Measurements from ENCODE around the gene MOGAT1. TPM values are rescaled to one million over a fixed set of nuclear protein-coding genes. Genes with fewer than 3 reads are reported as not detected.

Gene MOGAT1
- total and polyA plus RNA-seq, 2 of the 13 experiments (the other 11 are each of a cell fraction or from before 2014, with no cell fraction given), result 0.98 to 4.3 TPM

DNA sequence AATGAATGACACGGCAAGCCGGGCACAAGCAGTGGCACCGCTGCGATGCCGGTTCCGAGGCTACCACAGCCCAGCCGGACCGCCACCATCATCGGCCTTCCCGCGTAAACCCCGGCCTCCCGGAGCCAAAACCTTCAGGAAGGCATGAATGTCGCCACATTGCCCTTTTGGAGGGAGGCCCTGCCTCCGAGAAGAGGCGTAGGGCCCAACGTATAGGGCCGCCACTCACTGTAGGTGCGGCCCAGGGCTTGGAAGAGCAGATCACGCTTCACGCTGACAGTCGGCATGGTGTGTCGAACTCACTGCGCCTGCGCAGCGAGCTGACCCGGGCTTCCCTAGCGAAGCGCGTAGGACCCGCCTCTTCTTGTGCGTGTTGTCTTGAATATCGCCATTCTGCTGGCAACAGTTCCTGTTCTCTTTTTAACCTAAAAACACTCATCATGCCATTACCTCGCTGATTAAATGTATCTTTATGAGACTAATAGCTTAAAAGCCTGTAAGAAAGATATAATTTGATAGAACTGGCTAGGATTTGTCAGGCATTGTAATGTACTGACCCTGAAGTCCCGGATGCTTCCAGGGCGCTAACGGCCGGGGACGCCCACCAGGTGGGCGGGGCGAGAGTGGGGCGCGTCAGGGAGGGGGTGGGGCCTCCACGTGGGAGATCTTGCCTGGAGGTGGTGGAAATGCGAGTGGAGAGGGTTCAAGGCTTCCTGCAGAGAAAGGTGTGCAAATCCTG, 15.5 kb upstream of the MOGAT1 start, which contains the start of gene FARSB (continued):
- TF ChIP-seq REST (IDR thresholded peaks at IDR 0.05; ENCODE audit: borderline replicate concordance in 1 of 2, low read depth in 1 of 2, low read length in 2 of 2) (peak in 1 of 2 experiments; percentile 35; a peak in 1 of 4 replicates), ZNF781 (CRISPR knock-in tag; IDR thresholded peaks at IDR 0.05; ENCODE audit: borderline replicate concordance, not compliant biosample characterization) (peak; percentile 89), RAD51 (IDR thresholded peaks at IDR 0.05; ENCODE audit: borderline replicate concordance) (no peak), FIP1L1 (IDR thresholded peaks at IDR 0.05; ENCODE audit: borderline replicate concordance, insufficient read depth, low read depth, low read length) (peak; percentile 53; the same call in 1 of the 2 replicates), ZFP1 (CRISPR knock-in tag; IDR thresholded peaks at IDR 0.05) (peak; percentile 41; the same call in 1 of the 2 replicates), ZNF790 (CRISPR knock-in tag; IDR thresholded peaks at IDR 0.05; ENCODE audit: borderline replicate concordance) (peak; percentile 52; the same call in 1 of the 2 replicates), ZFAT (CRISPR knock-in tag; conservative IDR thresholded peaks at IDR 0.05) (no peak), FOSL1 (CRISPR knock-in tag; IDR thresholded peaks at IDR 0.05; ENCODE audit: borderline replicate concordance) (no peak), MEIS2 (CRISPR knock-in tag; IDR thresholded peaks at IDR 0.05) (no peak; the same call in 1 of the 2 replicates), ZNF138 (CRISPR knock-in tag; IDR thresholded peaks at IDR 0.05; ENCODE audit: low read depth) (no peak; the same call in 1 of the 2 replicates), MEIS1 (CRISPR knock-in tag; IDR thresholded peaks at IDR 0.05; ENCODE audit: borderline replicate concordance) (no peak; the same call in 1 of the 2 replicates), POLR2AphosphoS5 (IDR thresholded peaks at IDR 0.05; ENCODE audit: low read depth, low read length) (peak; percentile 76), SOX6 (IDR thresholded peaks at IDR 0.05) (no peak), SOX6 (CRISPR knock-in tag; IDR thresholded peaks at IDR 0.05) (peak; percentile 50), ZNF879 (CRISPR knock-in tag; IDR thresholded peaks at IDR 0.05) (no peak), USF2 (IDR thresholded peaks at IDR 0.05; ENCODE audit: low read depth, low read length) (no peak), USF2 (CRISPR knock-in tag; IDR thresholded peaks at IDR 0.05; ENCODE audit: borderline replicate concordance) (no peak), ZNF484 (CRISPR knock-in tag; IDR thresholded peaks at IDR 0.05; ENCODE audit: borderline replicate concordance, low read depth) (no peak)
- TF ChIP-seq, protein P1, sequence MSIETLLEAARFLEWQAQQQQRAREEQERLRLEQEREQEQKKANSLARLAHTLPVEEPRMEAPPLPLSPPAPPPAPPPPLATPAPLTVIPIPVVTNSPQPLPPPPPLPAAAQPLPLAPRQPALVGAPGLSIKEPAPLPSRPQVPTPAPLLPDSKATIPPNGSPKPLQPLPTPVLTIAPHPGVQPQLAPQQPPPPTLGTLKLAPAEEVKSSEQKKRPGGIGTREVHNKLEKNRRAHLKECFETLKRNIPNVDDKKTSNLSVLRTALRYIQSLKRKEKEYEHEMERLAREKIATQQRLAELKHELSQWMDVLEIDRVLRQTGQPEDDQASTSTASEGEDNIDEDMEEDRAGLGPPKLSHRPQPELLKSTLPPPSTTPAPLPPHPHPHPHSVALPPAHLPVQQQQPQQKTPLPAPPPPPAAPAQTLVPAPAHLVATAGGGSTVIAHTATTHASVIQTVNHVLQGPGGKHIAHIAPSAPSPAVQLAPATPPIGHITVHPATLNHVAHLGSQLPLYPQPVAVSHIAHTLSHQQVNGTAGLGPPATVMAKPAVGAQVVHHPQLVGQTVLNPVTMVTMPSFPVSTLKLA (IDR thresholded peaks at IDR 0.05), result peak; percentile 88
- TF ChIP-seq, protein P2, sequence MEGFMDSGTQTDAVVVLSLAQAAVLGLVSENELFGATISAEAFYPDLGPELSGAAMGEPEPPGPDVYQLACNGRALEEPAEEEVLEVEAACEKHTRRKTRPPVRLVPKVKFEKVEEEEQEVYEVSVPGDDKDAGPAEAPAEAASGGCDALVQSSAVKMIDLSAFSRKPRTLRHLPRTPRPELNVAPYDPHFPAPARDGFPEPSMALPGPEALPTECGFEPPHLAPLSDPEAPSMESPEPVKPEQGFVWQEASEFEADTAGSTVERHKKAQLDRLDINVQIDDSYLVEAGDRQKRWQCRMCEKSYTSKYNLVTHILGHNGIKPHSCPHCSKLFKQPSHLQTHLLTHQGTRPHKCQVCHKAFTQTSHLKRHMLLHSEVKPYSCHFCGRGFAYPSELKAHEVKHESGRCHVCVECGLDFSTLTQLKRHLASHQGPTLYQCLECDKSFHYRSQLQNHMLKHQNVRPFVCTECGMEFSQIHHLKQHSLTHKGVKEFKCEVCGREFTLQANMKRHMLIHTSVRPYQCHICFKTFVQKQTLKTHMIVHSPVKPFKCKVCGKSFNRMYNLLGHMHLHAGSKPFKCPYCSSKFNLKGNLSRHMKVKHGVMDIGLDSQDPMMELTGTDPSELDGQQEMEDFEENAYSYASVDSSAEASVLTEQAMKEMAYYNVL (CRISPR knock-in tag; IDR thresholded peaks at IDR 0.05; ENCODE audit: borderline replicate concordance), result peak; percentile 34

Measured in HepG2 (cell line).